Measurements from ENCODE around the gene DAND5.

Gene DAND5

DNA sequence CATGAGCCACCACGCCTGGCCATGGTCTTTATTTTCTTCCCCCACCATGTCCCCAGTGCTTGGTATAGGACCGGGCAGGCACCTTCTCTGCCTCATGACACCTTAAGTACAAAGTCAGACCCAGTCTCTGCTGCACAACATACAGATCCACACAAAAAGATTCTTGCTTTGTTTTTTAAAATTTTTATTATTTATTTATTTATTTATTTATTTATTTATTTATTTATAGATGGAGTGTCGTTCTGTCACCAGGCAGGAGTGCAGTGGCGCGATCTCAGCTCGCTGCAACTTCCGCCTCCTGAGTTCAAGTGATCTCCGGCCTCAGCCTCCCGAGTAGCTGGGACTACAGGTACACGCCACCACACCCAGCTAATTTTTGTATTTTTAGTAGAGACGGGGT is 23.4 kb downstream of the DAND5 start:
- Histone ChIP-seq H3K36me3 (ENCODE audit: control insufficient read depth, insufficient read depth, low read length) (no peaks in the 10 kb centered on the region), H3K27ac (ENCODE audit: insufficient read depth, low read length, poor library complexity, severe bottlenecking) (no peak overlapping the region), H3K27me3 (replicated peaks; ENCODE audit: control insufficient read depth, insufficient read depth, low read length, poor library complexity, severe bottlenecking) (no peaks in the 10 kb centered on the region), H3K9me3 (ENCODE audit: control insufficient read depth, low read length) (no peaks in the 10 kb centered on the region), H3K4me3 (ENCODE audit: insufficient read depth, low read depth, low read length, poor library complexity, severe bottlenecking) (no peak overlapping the region), H3K4me1 (ENCODE audit: control insufficient read depth, insufficient read depth, low read length, poor library complexity, severe bottlenecking) (peaks cover 10% of the 10 kb centered on the region)
- no peak for DNase-seq

DNA sequence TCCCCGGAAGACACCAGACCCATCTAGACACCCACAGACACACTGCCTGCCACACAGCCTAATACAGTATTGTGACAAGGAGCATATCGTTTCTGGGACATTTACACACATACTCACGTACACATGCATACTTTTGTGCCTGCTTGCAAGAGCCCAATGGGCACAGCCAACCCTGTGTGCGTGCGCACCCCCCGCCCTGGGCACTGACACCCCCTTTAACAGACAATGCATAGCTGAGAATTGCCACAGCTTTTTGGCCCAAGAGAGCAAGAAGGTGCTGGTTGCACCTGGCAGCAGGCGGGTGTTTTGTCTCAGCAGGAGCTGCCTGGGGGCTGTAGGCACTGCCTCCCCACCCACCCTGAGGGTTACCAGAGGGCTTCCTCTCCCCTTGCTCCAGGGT is 24.2 kb downstream of the DAND5 start:
- Histone ChIP-seq H3K36me3 (ENCODE audit: control insufficient read depth, insufficient read depth, low read length) (no peaks in the 10 kb centered on the region), H3K4me1 (ENCODE audit: control insufficient read depth, insufficient read depth, low read length, poor library complexity, severe bottlenecking) (peaks cover 10% of the 10 kb centered on the region), H3K27ac (ENCODE audit: insufficient read depth, low read length, poor library complexity, severe bottlenecking) (no peak overlapping the region), H3K4me3 (ENCODE audit: insufficient read depth, low read depth, low read length, poor library complexity, severe bottlenecking) (no peak overlapping the region), H3K27me3 (replicated peaks; ENCODE audit: control insufficient read depth, insufficient read depth, low read length, poor library complexity, severe bottlenecking) (no peaks in the 10 kb centered on the region), H3K9me3 (ENCODE audit: control insufficient read depth, low read length) (no peaks in the 10 kb centered on the region)
- DNase-seq = no peak

GRCh38 chr19:12994701-12995595 is 25.6 kb downstream of the DAND5 start, which contains the start of gene NFIX:
NFIX (plus strand) TSS chr19:12995475; CDS start chr19:12995838, 363 bp downstream.
- no peak within 1 kb of the TSS for H3K27ac ChIP-seq (ENCODE audit: insufficient read depth, low read length, poor library complexity, severe bottlenecking)

GRCh38 chr19:12995596-12996405 is 26.4 kb downstream of the DAND5 start:
- peaks cover 10% of the 10 kb centered on the region for H3K4me1 ChIP-seq (ENCODE audit: control insufficient read depth, insufficient read depth, low read length, poor library complexity, severe bottlenecking)
- no peaks in the 10 kb centered on the region for H3K9me3 ChIP-seq (ENCODE audit: control insufficient read depth, low read length)
- no peaks in the 10 kb centered on the region for H3K27me3 ChIP-seq (replicated peaks; ENCODE audit: control insufficient read depth, insufficient read depth, low read length, poor library complexity, severe bottlenecking)
- no peak for DNase-seq
- no peaks in the 10 kb centered on the region for H3K36me3 ChIP-seq (ENCODE audit: control insufficient read depth, insufficient read depth, low read length)
- H3K27ac ChIP-seq (ENCODE audit: insufficient read depth, low read length, poor library complexity, severe bottlenecking) = no peak overlapping the region
- H3K4me3 ChIP-seq (ENCODE audit: insufficient read depth, low read depth, low read length, poor library complexity, severe bottlenecking) = peak overlapping the region; percentile 39

More at GRCh38 chr19:12994701-12995595, 25.6 kb downstream of the DAND5 start, which contains the start of gene NFIX:
- H3K27me3 ChIP-seq (replicated peaks; ENCODE audit: control insufficient read depth, insufficient read depth, low read length, poor library complexity, severe bottlenecking) = no peaks in the 10 kb centered on the region
- DNase-seq = peak; percentile 28 to 40 (median 37)
- no peaks in the 10 kb centered on the region for H3K9me3 ChIP-seq (ENCODE audit: control insufficient read depth, low read length)
- H3K36me3 ChIP-seq (ENCODE audit: control insufficient read depth, insufficient read depth, low read length) = no peaks in the 10 kb centered on the region
- peaks cover 10% of the 10 kb centered on the region for H3K4me1 ChIP-seq (ENCODE audit: control insufficient read depth, insufficient read depth, low read length, poor library complexity, severe bottlenecking)
- H3K4me3 ChIP-seq (ENCODE audit: insufficient read depth, low read depth, low read length, poor library complexity, severe bottlenecking) = peak within 1 kb of the TSS; percentile 62

DNA sequence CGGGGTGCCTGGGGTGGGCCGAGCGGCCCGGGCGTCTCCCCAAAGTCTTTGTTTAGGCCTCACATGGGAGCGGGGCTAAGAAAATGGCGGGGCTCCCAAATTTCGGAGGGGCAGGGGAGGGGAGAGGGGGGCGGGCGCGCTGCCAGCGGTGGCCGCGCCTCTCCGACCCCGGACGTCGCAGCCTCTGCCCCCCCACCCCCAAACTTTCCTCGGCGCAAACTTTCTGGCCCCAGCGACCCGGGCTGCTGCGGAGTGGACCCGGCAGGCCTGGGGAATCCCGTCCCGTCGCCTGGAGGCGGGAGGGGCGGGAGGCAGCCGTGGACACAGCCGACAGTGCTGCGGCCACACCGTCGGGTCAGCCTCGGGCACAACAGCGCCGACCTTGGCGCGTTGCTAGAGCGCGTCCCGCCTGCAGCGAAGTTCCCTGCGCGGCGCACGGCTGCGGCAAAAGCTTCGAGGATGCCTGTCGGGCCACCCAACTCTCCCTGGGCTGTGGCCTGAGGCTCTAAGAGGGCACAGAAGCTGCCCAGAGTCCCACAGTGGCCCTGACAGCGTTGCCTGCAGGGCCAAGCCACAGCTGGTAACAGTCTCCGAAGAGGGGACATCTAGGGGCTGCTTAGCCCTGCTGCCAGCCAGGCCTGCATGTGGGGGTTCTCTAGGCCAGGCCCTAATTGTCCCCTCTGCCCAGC is 27.2 kb downstream of the DAND5 start:
- Histone ChIP-seq H3K9me3 (ENCODE audit: control insufficient read depth, low read length) (no peaks in the 10 kb centered on the region), H3K27ac (ENCODE audit: insufficient read depth, low read length, poor library complexity, severe bottlenecking) (no peak overlapping the region), H3K4me1 (ENCODE audit: control insufficient read depth, insufficient read depth, low read length, poor library complexity, severe bottlenecking) (peaks cover 10% of the 10 kb centered on the region), H3K27me3 (replicated peaks; ENCODE audit: control insufficient read depth, insufficient read depth, low read length, poor library complexity, severe bottlenecking) (no peaks in the 10 kb centered on the region), H3K4me3 (ENCODE audit: insufficient read depth, low read depth, low read length, poor library complexity, severe bottlenecking) (peak overlapping the region; percentile 39), H3K36me3 (ENCODE audit: control insufficient read depth, insufficient read depth, low read length) (no peaks in the 10 kb centered on the region)
- no peak for DNase-seq

GRCh38 chr19:12997179-12997966 is 28.0 kb downstream of the DAND5 start:
- no peak for DNase-seq
- Histone ChIP-seq H3K4me1 (ENCODE audit: control insufficient read depth, insufficient read depth, low read length, poor library complexity, severe bottlenecking) (peaks cover 10% of the 10 kb centered on the region), H3K4me3 (ENCODE audit: insufficient read depth, low read depth, low read length, poor library complexity, severe bottlenecking) (no peak overlapping the region), H3K36me3 (ENCODE audit: control insufficient read depth, insufficient read depth, low read length) (no peaks in the 10 kb centered on the region), H3K27ac (ENCODE audit: insufficient read depth, low read length, poor library complexity, severe bottlenecking) (no peak overlapping the region), H3K27me3 (replicated peaks; ENCODE audit: control insufficient read depth, insufficient read depth, low read length, poor library complexity, severe bottlenecking) (no peaks in the 10 kb centered on the region), H3K9me3 (ENCODE audit: control insufficient read depth, low read length) (no peaks in the 10 kb centered on the region)

- H3K27ac ChIP-seq (ENCODE audit: insufficient read depth, low read length, poor library complexity, severe bottlenecking) = no peak overlapping the region
- H3K36me3 ChIP-seq (ENCODE audit: control insufficient read depth, insufficient read depth, low read length) = no peaks in the 10 kb centered on the region
- no peak overlapping the region for H3K4me3 ChIP-seq (ENCODE audit: insufficient read depth, low read depth, low read length, poor library complexity, severe bottlenecking)
- peaks cover 10% of the 10 kb centered on the region for H3K4me1 ChIP-seq (ENCODE audit: control insufficient read depth, insufficient read depth, low read length, poor library complexity, severe bottlenecking)
- no peak for DNase-seq
- no peaks in the 10 kb centered on the region for H3K27me3 ChIP-seq (replicated peaks; ENCODE audit: control insufficient read depth, insufficient read depth, low read length, poor library complexity, severe bottlenecking)
- no peaks in the 10 kb centered on the region for H3K9me3 ChIP-seq (ENCODE audit: control insufficient read depth, low read length)
These were observed 28.9 kb downstream of the DAND5 start for GRCh38 chr19:12997967-12998940.

DNA sequence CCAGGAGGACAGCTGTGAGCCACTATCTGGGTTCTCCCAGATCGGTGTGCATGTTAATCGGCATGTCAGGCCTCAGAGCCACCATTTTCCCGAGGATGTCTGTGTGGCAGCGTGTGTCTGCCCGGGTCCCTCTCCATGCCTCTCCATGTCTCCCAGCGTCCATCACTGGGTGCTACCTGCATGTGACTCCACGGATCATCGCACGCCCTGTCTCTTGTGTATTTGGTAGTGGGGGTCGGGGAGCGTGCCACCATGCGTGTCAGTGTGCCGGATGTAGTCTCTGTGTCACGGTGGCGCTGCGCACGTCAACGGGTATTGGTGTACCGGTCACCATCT is 31.8 kb downstream of the DAND5 start:
- Histone ChIP-seq H3K9me3 (ENCODE audit: control insufficient read depth, low read length) (no peaks in the 10 kb centered on the region), H3K27me3 (replicated peaks; ENCODE audit: control insufficient read depth, insufficient read depth, low read length, poor library complexity, severe bottlenecking) (no peaks in the 10 kb centered on the region), H3K4me3 (ENCODE audit: insufficient read depth, low read depth, low read length, poor library complexity, severe bottlenecking) (no peak overlapping the region), H3K27ac (ENCODE audit: insufficient read depth, low read length, poor library complexity, severe bottlenecking) (no peak overlapping the region), H3K36me3 (ENCODE audit: control insufficient read depth, insufficient read depth, low read length) (no peaks in the 10 kb centered on the region), H3K4me1 (ENCODE audit: control insufficient read depth, insufficient read depth, low read length, poor library complexity, severe bottlenecking) (peaks cover 4% of the 10 kb centered on the region)
- DNase-seq = no peak
